ENCODE data around the gene ZNF335. TPM values are rescaled to one million over a fixed set of nuclear protein-coding genes. Genes with fewer than 3 reads are reported as not detected.

The ZNF335 gene
- total and polyA plus RNA-seq, 2 of the 13 experiments (the other 11 are each of a cell fraction or from before 2014, with no cell fraction given) = 9.7 to 13.7 TPM

DNA sequence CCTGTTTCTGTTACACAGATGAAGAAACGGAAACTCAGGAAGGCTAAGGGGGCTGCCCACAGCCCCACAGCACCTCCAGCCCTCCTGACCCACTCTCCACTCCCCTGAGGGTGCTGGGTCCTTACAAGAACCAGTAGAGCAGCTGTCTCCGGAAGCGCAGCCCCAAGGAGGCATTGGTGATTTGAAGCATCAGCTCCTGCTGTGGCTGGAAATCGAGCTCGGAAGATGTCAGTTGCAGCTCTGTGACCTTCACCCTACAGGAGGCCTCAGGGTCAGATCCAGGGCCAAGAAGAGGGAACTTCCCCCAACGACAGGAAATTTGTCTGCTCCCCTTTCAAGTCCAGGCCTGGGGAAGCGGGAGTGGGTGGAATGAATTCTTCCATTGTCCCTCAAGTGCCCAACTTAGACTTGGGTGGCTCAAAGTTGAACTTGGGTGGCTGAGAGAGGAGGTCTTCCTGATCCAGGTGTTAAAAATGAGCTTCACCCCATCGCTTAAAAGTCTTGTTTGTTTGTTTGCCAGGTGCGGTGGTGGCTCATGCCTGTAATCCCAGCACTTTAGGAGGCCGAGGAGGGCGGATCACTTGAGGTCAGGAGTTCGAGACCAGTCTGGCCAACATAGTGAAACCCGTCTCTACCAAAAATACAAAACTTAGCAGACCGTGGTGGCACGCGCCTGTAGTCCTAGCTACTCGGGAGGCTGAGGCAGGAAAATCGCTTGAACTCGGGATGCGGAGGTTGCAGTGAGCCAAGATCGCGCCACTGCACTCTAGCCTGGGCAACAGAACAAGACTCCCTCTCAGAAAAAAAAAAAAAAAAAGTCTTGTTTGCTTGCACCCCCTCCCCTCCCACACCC is 62.0 kb downstream of the ZNF335 start (continued):
- TF ChIP-seq, protein P1, sequence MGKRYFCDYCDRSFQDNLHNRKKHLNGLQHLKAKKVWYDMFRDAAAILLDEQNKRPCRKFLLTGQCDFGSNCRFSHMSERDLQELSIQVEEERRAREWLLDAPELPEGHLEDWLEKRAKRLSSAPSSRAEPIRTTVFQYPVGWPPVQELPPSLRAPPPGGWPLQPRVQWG (CRISPR knock-in tag; IDR thresholded peaks at IDR 0.05; ENCODE audit: borderline replicate concordance, low read depth) = no peak
- TF ChIP-seq HMG20B (CRISPR knock-in tag; conservative IDR thresholded peaks at IDR 0.05) (0 out of 2 replicates have a peak, but pooled peaks have one; percentile 32), HDAC6 (IDR thresholded peaks at IDR 0.05; ENCODE audit: low read depth, low read length) (no peak), FIP1L1 (IDR thresholded peaks at IDR 0.05; ENCODE audit: borderline replicate concordance, insufficient read depth, low read depth, low read length) (no peak), GTF3A (CRISPR knock-in tag; conservative IDR thresholded peaks at IDR 0.05) (peak; percentile 51; the same call in 1 of the 2 replicates), GATAD2A (CRISPR knock-in tag; IDR thresholded peaks at IDR 0.05) (peak; percentile 62), ZZZ3 (CRISPR knock-in tag; IDR thresholded peaks at IDR 0.05; ENCODE audit: borderline replicate concordance) (0 out of 2 replicates have a peak, but pooled peaks have one; percentile 38), NRL (CRISPR knock-in tag; IDR thresholded peaks at IDR 0.05; ENCODE audit: borderline replicate concordance) (peak; percentile 75; the same call in 1 of the 2 replicates), TCF7 (IDR thresholded peaks at IDR 0.05; ENCODE audit: low read depth) (peak; percentile 56; the same call in 1 of the 2 replicates), KLF12 (CRISPR knock-in tag; IDR thresholded peaks at IDR 0.05; ENCODE audit: borderline replicate concordance) (0 out of 2 replicates have a peak, but pooled peaks have one; percentile 51), ZNF607 (CRISPR knock-in tag; IDR thresholded peaks at IDR 0.05; ENCODE audit: borderline replicate concordance) (no peak; the same call in 1 of the 2 replicates), ZFP36L2 (CRISPR knock-in tag; IDR thresholded peaks at IDR 0.05) (no peak), ZSCAN21 (CRISPR knock-in tag; IDR thresholded peaks at IDR 0.05; ENCODE audit: borderline replicate concordance) (0 out of 2 replicates have a peak, but pooled peaks have one; percentile 45)
- TF ChIP-seq, protein P2, sequence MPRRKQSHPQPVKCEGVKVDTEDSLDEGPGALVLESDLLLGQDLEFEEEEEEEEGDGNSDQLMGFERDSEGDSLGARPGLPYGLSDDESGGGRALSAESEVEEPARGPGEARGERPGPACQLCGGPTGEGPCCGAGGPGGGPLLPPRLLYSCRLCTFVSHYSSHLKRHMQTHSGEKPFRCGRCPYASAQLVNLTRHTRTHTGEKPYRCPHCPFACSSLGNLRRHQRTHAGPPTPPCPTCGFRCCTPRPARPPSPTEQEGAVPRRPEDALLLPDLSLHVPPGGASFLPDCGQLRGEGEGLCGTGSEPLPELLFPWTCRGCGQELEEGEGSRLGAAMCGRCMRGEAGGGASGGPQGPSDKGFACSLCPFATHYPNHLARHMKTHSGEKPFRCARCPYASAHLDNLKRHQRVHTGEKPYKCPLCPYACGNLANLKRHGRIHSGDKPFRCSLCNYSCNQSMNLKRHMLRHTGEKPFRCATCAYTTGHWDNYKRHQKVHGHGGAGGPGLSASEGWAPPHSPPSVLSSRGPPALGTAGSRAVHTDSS (CRISPR knock-in tag; conservative IDR thresholded peaks at IDR 0.05) = no peak
- TF ChIP-seq, protein P3, sequence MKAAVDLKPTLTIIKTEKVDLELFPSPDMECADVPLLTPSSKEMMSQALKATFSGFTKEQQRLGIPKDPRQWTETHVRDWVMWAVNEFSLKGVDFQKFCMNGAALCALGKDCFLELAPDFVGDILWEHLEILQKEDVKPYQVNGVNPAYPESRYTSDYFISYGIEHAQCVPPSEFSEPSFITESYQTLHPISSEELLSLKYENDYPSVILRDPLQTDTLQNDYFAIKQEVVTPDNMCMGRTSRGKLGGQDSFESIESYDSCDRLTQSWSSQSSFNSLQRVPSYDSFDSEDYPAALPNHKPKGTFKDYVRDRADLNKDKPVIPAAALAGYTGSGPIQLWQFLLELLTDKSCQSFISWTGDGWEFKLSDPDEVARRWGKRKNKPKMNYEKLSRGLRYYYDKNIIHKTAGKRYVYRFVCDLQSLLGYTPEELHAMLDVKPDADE (CRISPR knock-in tag; IDR thresholded peaks at IDR 0.05) = peak; percentile 52; the same call in 1 of the 2 replicates
- TF ChIP-seq, protein P4, sequence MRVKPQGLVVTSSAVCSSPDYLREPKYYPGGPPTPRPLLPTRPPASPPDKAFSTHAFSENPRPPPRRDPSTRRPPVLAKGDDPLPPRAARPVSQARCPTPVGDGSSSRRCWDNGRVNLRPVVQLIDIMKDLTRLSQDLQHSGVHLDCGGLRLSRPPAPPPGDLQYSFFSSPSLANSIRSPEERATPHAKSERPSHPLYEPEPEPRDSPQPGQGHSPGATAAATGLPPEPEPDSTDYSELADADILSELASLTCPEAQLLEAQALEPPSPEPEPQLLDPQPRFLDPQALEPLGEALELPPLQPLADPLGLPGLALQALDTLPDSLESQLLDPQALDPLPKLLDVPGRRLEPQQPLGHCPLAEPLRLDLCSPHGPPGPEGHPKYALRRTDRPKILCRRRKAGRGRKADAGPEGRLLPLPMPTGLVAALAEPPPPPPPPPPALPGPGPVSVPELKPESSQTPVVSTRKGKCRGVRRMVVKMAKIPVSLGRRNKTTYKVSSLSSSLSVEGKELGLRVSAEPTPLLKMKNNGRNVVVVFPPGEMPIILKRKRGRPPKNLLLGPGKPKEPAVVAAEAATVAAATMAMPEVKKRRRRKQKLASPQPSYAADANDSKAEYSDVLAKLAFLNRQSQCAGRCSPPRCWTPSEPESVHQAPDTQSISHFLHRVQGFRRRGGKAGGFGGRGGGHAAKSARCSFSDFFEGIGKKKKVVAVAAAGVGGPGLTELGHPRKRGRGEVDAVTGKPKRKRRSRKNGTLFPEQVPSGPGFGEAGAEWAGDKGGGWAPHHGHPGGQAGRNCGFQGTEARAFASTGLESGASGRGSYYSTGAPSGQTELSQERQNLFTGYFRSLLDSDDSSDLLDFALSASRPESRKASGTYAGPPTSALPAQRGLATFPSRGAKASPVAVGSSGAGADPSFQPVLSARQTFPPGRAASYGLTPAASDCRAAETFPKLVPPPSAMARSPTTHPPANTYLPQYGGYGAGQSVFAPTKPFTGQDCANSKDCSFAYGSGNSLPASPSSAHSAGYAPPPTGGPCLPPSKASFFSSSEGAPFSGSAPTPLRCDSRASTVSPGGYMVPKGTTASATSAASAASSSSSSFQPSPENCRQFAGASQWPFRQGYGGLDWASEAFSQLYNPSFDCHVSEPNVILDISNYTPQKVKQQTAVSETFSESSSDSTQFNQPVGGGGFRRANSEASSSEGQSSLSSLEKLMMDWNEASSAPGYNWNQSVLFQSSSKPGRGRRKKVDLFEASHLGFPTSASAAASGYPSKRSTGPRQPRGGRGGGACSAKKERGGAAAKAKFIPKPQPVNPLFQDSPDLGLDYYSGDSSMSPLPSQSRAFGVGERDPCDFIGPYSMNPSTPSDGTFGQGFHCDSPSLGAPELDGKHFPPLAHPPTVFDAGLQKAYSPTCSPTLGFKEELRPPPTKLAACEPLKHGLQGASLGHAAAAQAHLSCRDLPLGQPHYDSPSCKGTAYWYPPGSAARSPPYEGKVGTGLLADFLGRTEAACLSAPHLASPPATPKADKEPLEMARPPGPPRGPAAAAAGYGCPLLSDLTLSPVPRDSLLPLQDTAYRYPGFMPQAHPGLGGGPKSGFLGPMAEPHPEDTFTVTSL (CRISPR knock-in tag; IDR thresholded peaks at IDR 0.05; ENCODE audit: borderline replicate concordance) = peak; percentile 53; the same call in 1 of the 2 replicates
- TF ChIP-seq, protein P5, sequence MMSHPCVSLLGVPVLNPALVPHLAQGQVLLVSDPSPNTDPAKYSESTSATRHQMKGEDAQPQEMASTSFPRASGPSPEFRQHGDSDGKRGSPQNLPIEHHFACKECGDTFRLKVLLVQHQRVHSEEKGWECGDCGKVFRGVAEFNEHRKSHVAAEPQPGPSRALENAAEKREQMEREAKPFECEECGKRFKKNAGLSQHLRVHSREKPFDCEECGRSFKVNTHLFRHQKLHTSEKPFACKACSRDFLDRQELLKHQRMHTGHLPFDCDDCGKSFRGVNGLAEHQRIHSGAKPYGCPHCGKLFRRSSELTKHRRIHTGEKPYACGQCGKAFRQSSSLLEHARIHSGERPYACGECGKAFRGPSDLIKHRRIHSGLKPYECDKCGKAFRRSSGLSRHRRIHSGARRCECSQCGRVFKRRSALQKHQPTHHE (CRISPR knock-in tag; IDR thresholded peaks at IDR 0.05; ENCODE audit: borderline replicate concordance) = 0 out of 2 replicates have a peak, but pooled peaks have one; percentile 31

Data from HepG2 (cell line).